GM12892 (cell line): ENCODE data around the gene PCDH8.

Experiments used
- POLR2A ChIP-seq: IDR thresholded peaks from 2 replicates; pipeline ENCODE4 v1.6.1; 2011; ENCODE audit warnings: low read depth, low read length, control low read depth
- POLR2AphosphoS5 ChIP-seq: IDR thresholded peaks from 2 replicates; pipeline ENCODE4 v1.6.1; 2011; ENCODE audit warnings: low read depth, low read length, control low read depth

- no peak for TF ChIP-seq POLR2A
- no peak for TF ChIP-seq POLR2AphosphoS5
Measured at GRCh38 chr13:52870143-52870542, 21.7 kb upstream of the PCDH8 start.
